ENCODE results near the gene ARL15. TPM values are rescaled to one million over a fixed set of nuclear protein-coding genes. Genes with fewer than 3 reads are reported as not detected.

ARL15 gene
- total RNA-seq, 1 experiment from 2014 or later = 13.0 TPM

GRCh38 chr5:54273715-54274114 is 36.7 kb downstream of the ARL15 start:
- Histone ChIP-seq H3K18ac (ENCODE audit: insufficient read length, low read depth, low read length) (no peak overlapping the region), H2BK12ac (ENCODE audit: insufficient read length, low read depth, low read length) (no peak overlapping the region), H3K79me2 (ENCODE audit: insufficient read depth, low read length) (no peaks in the 10 kb centered on the region), H4K8ac (replicated peaks; ENCODE audit: insufficient read length, low read depth, low read length) (no peak overlapping the region), H3K23me2 (ENCODE audit: insufficient read length, low read depth, low read length, poor library complexity, severe bottlenecking) (no peaks in the 10 kb centered on the region), H2BK5ac (ENCODE audit: insufficient read length, low read length) (no peak overlapping the region), H2AFZ (ENCODE audit: low read length) (no peak overlapping the region), H3K9ac (ENCODE audit: extremely low read depth, insufficient read length, low read length) (no peak overlapping the region), H3K79me1 (ENCODE audit: insufficient read depth, low read depth, low read length, poor library complexity, severe bottlenecking) (no peaks in the 10 kb centered on the region), H2BK20ac (ENCODE audit: low read depth, low read length, poor library complexity, severe bottlenecking) (no peak overlapping the region), H2BK120ac (ENCODE audit: low read depth, low read length, poor library complexity, severe bottlenecking) (no peak overlapping the region), H3K4ac (ENCODE audit: low read depth, low read length) (no peak overlapping the region), H3K14ac (ENCODE audit: insufficient read depth, low read length) (no peak overlapping the region), H3K56ac (ENCODE audit: insufficient read length, low read depth, low read length) (no peak overlapping the region), H4K5ac (ENCODE audit: insufficient read length, low read depth, low read length) (no peak overlapping the region), H3K4me1 (ENCODE audit: insufficient read depth, low read length) (no peaks in the 10 kb centered on the region; the same call in 1 of the 2 replicates), H3K27me3 (ENCODE audit: insufficient read depth, low read length) (no peaks in the 10 kb centered on the region), H3K23ac (ENCODE audit: insufficient read length, low read depth, low read length) (no peak overlapping the region), H3T11ph (ENCODE audit: low read length) (no peak overlapping the region), H4K20me1 (ENCODE audit: control insufficient read depth, insufficient read depth, insufficient read length) (no peaks in the 10 kb centered on the region), H3K9me3 (ENCODE audit: control insufficient read depth, low read depth, low read length) (no peaks in the 10 kb centered on the region), H3K27ac (ENCODE audit: insufficient read length, low read depth, low read length) (no peak overlapping the region), H3K4me2 (ENCODE audit: insufficient read depth, insufficient read length, low read length) (no peak overlapping the region), H4K91ac (ENCODE audit: insufficient read length, low read depth, low read length) (no peak overlapping the region), H2BK15ac (ENCODE audit: low read depth, low read length) (no peak overlapping the region), H2AK5ac (ENCODE audit: insufficient read length, low read length) (no peak overlapping the region)
- Mint-ChIP-seq H3K9me3 (peaks cover 0 to 2% of the 10 kb centered on the region in 2 experiments; a peak in 2 of 5 replicates), H3K27me3 (ENCODE audit: low read depth) (no peaks in the 10 kb centered on the region), H3K4me3 (no peak overlapping the region), H3K4me1 (peaks cover 14% of the 10 kb centered on the region in 2 experiments), H3K36me3 (ENCODE audit: insufficient read depth in 1 of 3, low read depth in 3 of 3) (peaks cover 0 to 2% (median 2%) of the 10 kb centered on the region in 3 experiments; a peak in 3 of 7 replicates), H3K27ac (peak overlapping the region in 2 of 3 experiments; percentile 18 to 49; a peak in 2 of 7 replicates)
- DNase-seq = no peak
- no peak for TF ChIP-seq CTCF (conservative IDR thresholded peaks at IDR 0.05)
- no CpG with 5 or more reads among the region's 6 CpGs for WGBS (ENCODE audit: extremely low coverage, insufficient read length, low lambda C conversion rate)
